GM11168 (cell line): Measurements from ENCODE around the gene ZCCHC24.

Source experiments
- in situ Hi-C: fragments of 300-500 bp; cut with MboI; formaldehyde crosslinking; loops from one replicate; pipeline ENCODE4 v1.12.0; 2022; ENCODE audit warnings: low sequenced_read_pairs; ENCODE audit not compliant: unreplicated experiment

Gene ZCCHC24

GRCh38 chr10:79445161-79445976 lies at the start of gene ZCCHC24:
Gene ZCCHC24 (minus strand): TSS chr10:79445624. CDS start chr10:79445440, 184 bp downstream.
- in situ Hi-C loops, result no loop called here

GRCh38 chr10:79493806-79494205 lies 48.4 kb upstream of the ZCCHC24 start:
- in situ Hi-C loops, result no loop called here

GRCh38 chr10:79492839-79493238 lies 47.4 kb upstream of the ZCCHC24 start:
- in situ Hi-C loops, result no loop called here

GRCh38 chr10:79492256-79492655 lies 46.8 kb upstream of the ZCCHC24 start:
- in situ Hi-C loops, result no loop called here

- in situ Hi-C loops, result no loop called here
These were observed 45.9 kb upstream of the ZCCHC24 start for GRCh38 chr10:79491143-79491835.

- in situ Hi-C loops, result no loop called here
These were observed 45.1 kb upstream of the ZCCHC24 start for GRCh38 chr10:79490400-79491142.

- in situ Hi-C loops, result no loop called here
These were observed 43.4 kb upstream of the ZCCHC24 start for GRCh38 chr10:79488870-79489269.

GRCh38 chr10:79488336-79488735 lies 42.9 kb upstream of the ZCCHC24 start:
- in situ Hi-C loops, result no loop called here

- in situ Hi-C loops, result no loop called here
These were observed 42.1 kb upstream of the ZCCHC24 start for GRCh38 chr10:79487296-79488194.

- in situ Hi-C loops, result no loop called here
These were observed 39.1 kb upstream of the ZCCHC24 start for GRCh38 chr10:79484476-79484875.

GRCh38 chr10:79483948-79484347 lies 38.5 kb upstream of the ZCCHC24 start:
- in situ Hi-C loops, result no loop called here

- in situ Hi-C loops, result no loop called here
These were observed 37.9 kb upstream of the ZCCHC24 start for GRCh38 chr10:79483299-79483698.

- in situ Hi-C loops, result no loop called here
These were observed 37.3 kb upstream of the ZCCHC24 start for GRCh38 chr10:79482741-79483140.

GRCh38 chr10:79482304-79482703 lies 36.9 kb upstream of the ZCCHC24 start:
- in situ Hi-C loops, result no loop called here

GRCh38 chr10:79479283-79479909 lies 34.0 kb upstream of the ZCCHC24 start:
- in situ Hi-C loops, result no loop called here

GRCh38 chr10:79477456-79477855 lies 32.0 kb upstream of the ZCCHC24 start:
- in situ Hi-C loops, result no loop called here

GRCh38 chr10:79476645-79477044 lies 31.2 kb upstream of the ZCCHC24 start:
- in situ Hi-C loops, result no loop called here

- in situ Hi-C loops, result no loop called here
These were observed 30.5 kb upstream of the ZCCHC24 start for GRCh38 chr10:79475877-79476276.

GRCh38 chr10:79475119-79475653 lies 29.8 kb upstream of the ZCCHC24 start:
- in situ Hi-C loops, result no loop called here
